OCI-LY3 (cell line): ENCODE results near the gene C1QTNF9.

Experiments
- EZH2phosphoT487 ChIP-seq: fragments of 200-600 bp; shearing (Covaris generic); IDR thresholded peaks from 2 replicates; pipeline ENCODE4 v1.6.1; 2018; ENCODE audit warnings: antibody characterized with exemption, mixed run types, low read depth
- TF ChIP-seq, protein P1 (sequence below): fragments of 200-600, 300-600 bp; sonication (generic); IDR thresholded peaks from 2 replicates; pipeline ENCODE4 v1.5.1; 2014; ENCODE audit warnings: antibody characterized with exemption, low read length, low read depth

DNA sequence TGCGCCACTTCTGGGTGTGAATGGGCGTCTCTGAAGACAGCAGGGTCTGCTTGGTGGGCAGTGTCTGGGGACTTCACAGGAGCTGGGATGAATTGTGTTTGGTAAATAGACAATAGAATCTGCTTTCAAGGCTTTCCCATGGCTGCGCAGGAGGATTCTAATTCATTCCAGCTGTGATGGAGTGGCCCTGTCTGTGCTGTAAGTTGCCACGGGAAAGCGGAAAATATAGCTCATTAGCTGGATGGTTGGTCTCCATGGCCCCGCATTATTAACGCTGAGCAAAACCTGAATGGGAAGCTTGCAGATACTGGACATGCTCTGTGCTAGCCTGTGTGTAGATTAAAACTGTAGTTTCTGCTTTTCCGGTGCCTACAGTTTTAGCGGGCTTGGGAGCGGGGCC is 15.6 kb upstream of the C1QTNF9 start:
- TF ChIP-seq, protein P1, sequence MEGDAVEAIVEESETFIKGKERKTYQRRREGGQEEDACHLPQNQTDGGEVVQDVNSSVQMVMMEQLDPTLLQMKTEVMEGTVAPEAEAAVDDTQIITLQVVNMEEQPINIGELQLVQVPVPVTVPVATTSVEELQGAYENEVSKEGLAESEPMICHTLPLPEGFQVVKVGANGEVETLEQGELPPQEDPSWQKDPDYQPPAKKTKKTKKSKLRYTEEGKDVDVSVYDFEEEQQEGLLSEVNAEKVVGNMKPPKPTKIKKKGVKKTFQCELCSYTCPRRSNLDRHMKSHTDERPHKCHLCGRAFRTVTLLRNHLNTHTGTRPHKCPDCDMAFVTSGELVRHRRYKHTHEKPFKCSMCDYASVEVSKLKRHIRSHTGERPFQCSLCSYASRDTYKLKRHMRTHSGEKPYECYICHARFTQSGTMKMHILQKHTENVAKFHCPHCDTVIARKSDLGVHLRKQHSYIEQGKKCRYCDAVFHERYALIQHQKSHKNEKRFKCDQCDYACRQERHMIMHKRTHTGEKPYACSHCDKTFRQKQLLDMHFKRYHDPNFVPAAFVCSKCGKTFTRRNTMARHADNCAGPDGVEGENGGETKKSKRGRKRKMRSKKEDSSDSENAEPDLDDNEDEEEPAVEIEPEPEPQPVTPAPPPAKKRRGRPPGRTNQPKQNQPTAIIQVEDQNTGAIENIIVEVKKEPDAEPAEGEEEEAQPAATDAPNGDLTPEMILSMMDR, result no peak
- no peak for TF ChIP-seq EZH2phosphoT487
